ENCODE data around the gene CYP2B6. TPM values are rescaled to one million over a fixed set of nuclear protein-coding genes. Genes with fewer than 3 reads are reported as not detected.

Gene CYP2B6
- total RNA-seq, 4 donors from 2014 or later, result 5.8 to 58.8 (median 25.0) TPM

DNA sequence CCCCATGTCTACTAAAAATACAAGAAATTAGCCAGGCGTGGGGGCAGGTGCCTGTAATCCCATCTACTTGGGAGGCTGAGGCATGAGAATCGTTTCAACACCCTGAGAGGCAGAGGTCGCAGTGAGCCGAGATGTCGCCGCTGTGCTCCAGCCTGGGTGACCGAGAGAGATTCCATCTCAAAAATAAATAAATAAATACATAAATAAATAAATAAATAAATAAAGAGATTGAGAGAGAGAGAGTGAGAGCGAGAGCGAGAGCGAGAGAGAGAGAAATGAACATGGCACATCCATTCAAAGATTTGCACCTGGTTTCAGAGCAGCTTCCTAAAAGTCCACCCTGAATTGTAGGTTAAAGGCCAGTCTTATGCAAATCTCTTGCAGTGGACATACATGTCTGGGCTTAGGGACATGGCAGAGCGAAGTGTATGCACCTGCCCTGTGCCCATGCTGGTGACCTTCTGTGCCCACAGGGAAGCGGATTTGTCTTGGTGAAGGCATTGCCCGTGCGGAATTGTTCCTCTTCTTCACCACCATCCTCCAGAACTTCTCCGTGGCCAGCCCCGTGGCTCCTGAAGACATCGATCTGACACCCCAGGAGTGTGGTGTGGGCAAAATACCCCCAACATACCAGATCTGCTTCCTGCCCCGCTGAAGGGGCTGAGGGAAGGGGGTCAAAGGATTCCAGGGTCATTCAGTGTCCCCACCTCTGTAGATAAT is 42.3 kb upstream of the CYP2B6 start:
- H3K27me3 ChIP-seq, result no peaks in the 10 kb centered on the region
- peaks cover 0 to 13% (median 5%) of the 10 kb centered on the region in 4 donors for H3K9me3 ChIP-seq
- H3K36me3 ChIP-seq, result no peaks in the 10 kb centered on the region
- no peak overlapping the region for H3K4me3 ChIP-seq
- H3K4me1 ChIP-seq, result no peaks in the 10 kb centered on the region
- no peak for TF ChIP-seq POLR2A (IDR thresholded peaks at IDR 0.05)
- no peak for TF ChIP-seq CTCF (IDR thresholded peaks at IDR 0.05)
- no peak for DNase-seq
- no peak overlapping the region for H3K27ac ChIP-seq

- H3K36me3 ChIP-seq, result no peaks in the 10 kb centered on the region
- no peak overlapping the region for H3K27ac ChIP-seq
- H3K27me3 ChIP-seq, result no peaks in the 10 kb centered on the region
- H3K4me3 ChIP-seq, result no peak overlapping the region
- DNase-seq, result no peak
- no peaks in the 10 kb centered on the region for H3K4me1 ChIP-seq
- peaks cover 0 to 40% (median 18%) of the 10 kb centered on the region in 4 donors for H3K9me3 ChIP-seq
- TF ChIP-seq CTCF (IDR thresholded peaks at IDR 0.05) (no peak), POLR2A (IDR thresholded peaks at IDR 0.05) (no peak)
Observed at GRCh38 chr19:40954573-40954972, 36.5 kb upstream of the CYP2B6 start.

DNA sequence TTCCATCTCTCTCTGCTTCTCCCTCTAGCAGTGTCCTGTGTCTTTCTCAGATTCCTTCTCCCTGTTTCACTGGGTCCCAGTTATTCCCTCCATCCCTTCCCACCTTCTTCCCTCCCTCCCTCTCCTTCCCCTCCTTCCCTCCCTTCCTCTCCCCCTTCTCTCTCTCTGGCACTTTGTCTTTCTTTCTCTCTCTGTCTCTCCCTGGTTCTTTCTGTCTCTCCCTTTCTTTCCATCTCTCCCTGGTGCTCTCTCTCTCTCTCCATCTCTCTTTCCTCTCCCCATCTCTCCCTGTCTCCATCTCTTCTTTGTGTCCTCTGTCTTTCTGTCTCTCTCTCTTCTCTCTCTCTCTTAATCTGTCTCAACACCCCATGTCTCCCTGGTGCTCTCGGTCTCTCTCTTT is 31.7 kb upstream of the CYP2B6 start:
- no peak for DNase-seq
- Histone ChIP-seq H3K4me3 (no peak overlapping the region), H3K27ac (no peak overlapping the region), H3K36me3 (no peaks in the 10 kb centered on the region), H3K4me1 (no peaks in the 10 kb centered on the region), H3K9me3 (peaks cover 0 to 20% (median 10%) of the 10 kb centered on the region in 4 donors), H3K27me3 (no peaks in the 10 kb centered on the region)
- TF ChIP-seq POLR2A (IDR thresholded peaks at IDR 0.05) (no peak), CTCF (IDR thresholded peaks at IDR 0.05) (no peak)

DNA sequence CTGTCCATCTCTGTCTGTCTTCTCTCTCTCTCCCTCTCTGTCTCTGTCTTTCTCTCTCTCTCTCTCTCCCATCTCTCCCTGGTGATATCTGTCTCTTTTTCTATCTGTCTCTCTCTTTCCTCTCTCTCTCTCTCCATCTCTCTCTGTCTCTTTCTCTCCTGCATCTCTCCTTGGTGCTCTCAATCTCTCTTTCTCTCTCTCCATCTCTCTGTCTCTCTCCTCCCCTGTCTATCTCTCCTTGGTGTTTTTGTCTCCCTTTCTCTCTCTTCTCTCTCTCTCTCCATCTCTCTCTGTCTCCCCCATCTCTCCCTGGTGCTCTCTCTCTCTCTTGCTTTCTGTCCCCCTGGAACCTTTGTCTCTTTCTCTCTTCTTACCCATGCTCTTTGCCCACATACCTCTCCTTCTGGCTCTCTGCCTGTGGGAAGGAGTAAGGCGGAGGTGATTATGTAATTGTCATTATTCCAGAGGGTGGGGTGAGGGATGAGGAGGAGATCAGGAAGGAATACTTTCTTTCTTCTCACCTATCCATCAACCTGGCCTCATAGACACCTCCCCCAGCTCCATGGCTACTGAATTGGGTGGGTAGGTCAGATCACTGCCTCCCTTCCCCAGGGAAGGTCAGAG is 30.9 kb upstream of the CYP2B6 start:
- Histone ChIP-seq H3K4me3 (no peak overlapping the region), H3K27ac (no peak overlapping the region), H3K27me3 (no peaks in the 10 kb centered on the region), H3K9me3 (peaks cover 0 to 12% (median 6%) of the 10 kb centered on the region in 4 donors), H3K36me3 (no peaks in the 10 kb centered on the region), H3K4me1 (no peaks in the 10 kb centered on the region)
- DNase-seq, result no peak
- TF ChIP-seq POLR2A (IDR thresholded peaks at IDR 0.05) (no peak), CTCF (IDR thresholded peaks at IDR 0.05) (no peak)

DNA sequence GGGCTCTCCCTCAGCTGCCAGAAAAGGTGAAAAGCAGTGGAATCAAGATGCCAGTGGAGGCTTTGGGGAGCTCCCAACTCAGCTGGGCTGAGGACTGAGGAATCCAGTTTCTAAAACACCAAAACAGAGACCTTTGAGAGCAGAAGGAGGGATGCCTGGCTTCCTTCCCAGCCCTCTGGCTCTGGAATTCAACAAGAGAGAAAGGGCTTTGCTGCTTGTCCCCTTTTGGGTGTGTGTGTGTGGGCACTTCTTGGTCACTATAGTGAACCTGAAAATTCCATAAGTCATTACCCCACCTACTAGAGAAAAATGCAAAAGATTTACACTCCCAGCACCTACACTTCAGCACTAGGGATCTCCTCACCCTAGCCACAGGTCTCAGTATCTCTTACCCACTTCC is 30.3 kb upstream of the CYP2B6 start:
- TF ChIP-seq CTCF (IDR thresholded peaks at IDR 0.05) (no peak), POLR2A (IDR thresholded peaks at IDR 0.05) (no peak)
- no peaks in the 10 kb centered on the region for H3K36me3 ChIP-seq
- no peaks in the 10 kb centered on the region for H3K27me3 ChIP-seq
- H3K9me3 ChIP-seq, result peaks cover 0 to 6% (median 3%) of the 10 kb centered on the region in 4 donors
- H3K4me3 ChIP-seq, result no peak overlapping the region
- no peak overlapping the region for H3K27ac ChIP-seq
- no peak for DNase-seq
- H3K4me1 ChIP-seq, result no peaks in the 10 kb centered on the region
